Panc1 (cell line): ENCODE results near the gene PODNL1. TPM values are rescaled to one million over a fixed set of nuclear protein-coding genes. Genes with fewer than 3 reads are reported as not detected.
"Not testable (repeated sequence)": the region's sequence is repeated elsewhere in the genome, so short reads cannot be mapped to it uniquely, and the experiment has no call there.

ENCODE experiments used
- ATAC-seq: fragments of 200-7000 bp; cut with Tn5 transposase; 2 replicates; pipeline ENCODE4 v1.9.1; 2020; ENCODE audit warnings: mild to moderate bottlenecking, moderate library complexity
- BruUV-seq: library from RNA; stranded (reverse); fragments of 400-500 nt; replicated peaks from 2 replicates; lab custom pipeline; 2021; lab: Mats Ljungman, UMichigan
- CTCF ChIA-PET: fragments of 300-600 bp; sonication (Branson Sonifier 250); formaldehyde crosslinking; loops from one replicate; lab custom pipeline; 2022; ENCODE audit warnings: antibody characterized with exemption; lab: Charles Lee
- POLR2A ChIA-PET: fragments of 300-600 bp; sonication (Branson Sonifier 250); formaldehyde crosslinking; loops from one replicate; lab custom pipeline; 2022; ENCODE audit warnings: antibody characterized with exemption; lab: Charles Lee
- DNase-seq: peaks from one replicate; pipeline ENCODE4 v3.0.0-alpha.2; 2010; ENCODE audit warnings: low read depth, low spot score
- H3K27ac ChIP-seq: 2 replicates; pipeline ENCODE4 v1.5.1; 2011; ENCODE audit warnings: mild to moderate bottlenecking, low read length, inconsistent platforms
- H3K27me3 ChIP-seq: fragments of 200-500 bp; sonication (Bioruptor generic); 2 replicates; pipeline ENCODE4 v1.6.0; 2014; ENCODE audit warnings: low read length, inconsistent platforms; ENCODE audit not compliant: control insufficient read depth, insufficient read depth
- H3K36me3 ChIP-seq: fragments of 200-500 bp; sonication (Bioruptor generic); 2 replicates; pipeline ENCODE4 v1.5.1; 2014; ENCODE audit warnings: inconsistent platforms, mild to moderate bottlenecking, low read length, moderate library complexity; ENCODE audit not compliant: control insufficient read depth, insufficient read depth
- H3K4me1 ChIP-seq: 2 replicates; pipeline ENCODE4 v1.5.1; 2011; ENCODE audit warnings: inconsistent platforms, mild to moderate bottlenecking, low read length, moderate library complexity; ENCODE audit not compliant: control insufficient read depth, insufficient read depth
- H3K4me3 ChIP-seq, 2 experiments: 2 replicates each; pipeline ENCODE4 v1.5.1; 2011 to 2012; ENCODE audit warnings: low read depth in 2 of 2, low read length in 2 of 2, mild to moderate bottlenecking in 2 of 2, inconsistent platforms in 1 of 2, moderate library complexity in 1 of 2
- H3K9me3 ChIP-seq: fragments of 200-500 bp; sonication (Bioruptor generic); 2 replicates; pipeline ENCODE4 v1.5.1; 2014; ENCODE audit warnings: low read depth, mild to moderate bottlenecking, inconsistent platforms, low read length, moderate library complexity; ENCODE audit not compliant: control insufficient read depth, insufficient read depth
- POLR2AphosphoS5 ChIP-seq: IDR thresholded peaks from 2 replicates; pipeline ENCODE4 v1.6.1; 2012; ENCODE audit warnings: mild to moderate bottlenecking, low read depth, low read length, moderate library complexity
- SIN3A ChIP-seq: IDR thresholded peaks from 2 replicates; pipeline ENCODE4 v1.6.1; 2012; ENCODE audit warnings: low read depth, mild to moderate bottlenecking, low read length, moderate library complexity, borderline replicate concordance; ENCODE audit not compliant: insufficient read depth
- TCF7L2 ChIP-seq: IDR thresholded peaks from 2 replicates; pipeline ENCODE4 v1.6.1; 2011; ENCODE audit warnings: mild to moderate bottlenecking, low read depth, low read length, inconsistent platforms
- in situ Hi-C: cut with HindIII; loops from 2 replicates; pipeline ENCODE4 v1.10.0; 2016; ENCODE audit warnings: low sequenced_read_pairs, low pct_unique_long_range_greater_than_20kb
- intact Hi-C: fragments of 100-400 bp; cut with micrococcal nuclease; formaldehyde crosslinking; loops from one replicate; pipeline ENCODE4 v1.10.0; 2022; ENCODE audit not compliant: unreplicated experiment
- total RNA-seq: library from RNA; stranded (reverse); gene quantifications from one replicate; pipeline ENCODE4 v1.2.1, GENCODE V29; 2021; ENCODE audit not compliant: unreplicated experiment
- TF ChIP-seq, protein P1 (sequence below): fragments of 450-650 bp; IDR thresholded peaks from 2 replicates; pipeline ENCODE4 v1.5.1; 2017; ENCODE audit warnings: mild to moderate bottlenecking
- TF ChIP-seq, protein P2 (sequence below), 2 experiments: IDR thresholded peaks; 2 replicates each; pipeline ENCODE4 v1.6.1; 2011 to 2012; ENCODE audit warnings: low read depth in 2 of 2, control low read depth in 1 of 2, low read length in 1 of 2, mild to moderate bottlenecking in 1 of 2, moderate library complexity in 1 of 2; ENCODE audit not compliant: insufficient read depth in 1 of 2

PODNL1 gene
- total RNA-seq, 1 experiment from 2014 or later = 1.4 TPM

- H3K4me3 ChIP-seq, H3K27me3 ChIP-seq, intact Hi-C loops, H3K9me3 ChIP-seq, H3K36me3 ChIP-seq, DNase-seq, H3K4me1 ChIP-seq, ATAC-seq, in situ Hi-C loops, CTCF ChIA-PET, BruUV-seq, H3K27ac ChIP-seq: not testable (repeated sequence)
- POLR2A ChIA-PET = interaction anchor here (0.5 kb wide), 1 partner anchor 82 kb away, joined by 6 read pairs; no protein-coding TSS in a partner anchor
Observed at GRCh38 chr19:13967206-13967605, 29.0 kb upstream of the PODNL1 start.

DNA sequence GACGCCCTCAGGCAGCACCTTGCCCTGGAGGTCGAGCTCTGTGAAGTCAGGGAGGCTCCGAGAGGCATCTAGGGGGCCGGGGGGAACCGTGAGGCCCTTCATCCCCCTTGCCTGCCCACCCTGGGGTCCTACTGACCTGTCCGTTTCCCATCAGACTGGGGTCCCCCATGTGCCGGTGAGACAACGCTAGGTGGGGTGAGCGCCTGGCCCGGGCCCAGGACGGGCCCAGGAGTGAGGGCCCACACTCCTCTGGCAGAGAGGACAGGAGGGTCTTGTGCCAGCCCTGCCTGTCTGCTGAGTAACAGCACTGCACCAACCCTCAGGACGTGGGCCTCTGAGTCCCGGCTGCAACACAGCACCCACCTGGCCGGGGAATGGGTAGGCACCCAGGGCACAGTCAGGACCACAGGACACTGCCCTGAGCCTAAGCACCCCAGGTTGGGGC, 28.5 kb upstream of the PODNL1 start:
- Histone ChIP-seq H3K9me3 (no peaks in the 10 kb centered on the region), H3K4me1 (no peaks in the 10 kb centered on the region), H3K27ac (no peak overlapping the region), H3K36me3 (no peaks in the 10 kb centered on the region), H3K27me3 (no peaks in the 10 kb centered on the region), H3K4me3 (no peak overlapping the region)
- CTCF ChIA-PET = no interaction called here
- BruUV-seq = no TSS peak
- TF ChIP-seq, protein P1, sequence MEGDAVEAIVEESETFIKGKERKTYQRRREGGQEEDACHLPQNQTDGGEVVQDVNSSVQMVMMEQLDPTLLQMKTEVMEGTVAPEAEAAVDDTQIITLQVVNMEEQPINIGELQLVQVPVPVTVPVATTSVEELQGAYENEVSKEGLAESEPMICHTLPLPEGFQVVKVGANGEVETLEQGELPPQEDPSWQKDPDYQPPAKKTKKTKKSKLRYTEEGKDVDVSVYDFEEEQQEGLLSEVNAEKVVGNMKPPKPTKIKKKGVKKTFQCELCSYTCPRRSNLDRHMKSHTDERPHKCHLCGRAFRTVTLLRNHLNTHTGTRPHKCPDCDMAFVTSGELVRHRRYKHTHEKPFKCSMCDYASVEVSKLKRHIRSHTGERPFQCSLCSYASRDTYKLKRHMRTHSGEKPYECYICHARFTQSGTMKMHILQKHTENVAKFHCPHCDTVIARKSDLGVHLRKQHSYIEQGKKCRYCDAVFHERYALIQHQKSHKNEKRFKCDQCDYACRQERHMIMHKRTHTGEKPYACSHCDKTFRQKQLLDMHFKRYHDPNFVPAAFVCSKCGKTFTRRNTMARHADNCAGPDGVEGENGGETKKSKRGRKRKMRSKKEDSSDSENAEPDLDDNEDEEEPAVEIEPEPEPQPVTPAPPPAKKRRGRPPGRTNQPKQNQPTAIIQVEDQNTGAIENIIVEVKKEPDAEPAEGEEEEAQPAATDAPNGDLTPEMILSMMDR = no peak
- no peak for TF ChIP-seq SIN3A
- TF ChIP-seq, protein P2, sequence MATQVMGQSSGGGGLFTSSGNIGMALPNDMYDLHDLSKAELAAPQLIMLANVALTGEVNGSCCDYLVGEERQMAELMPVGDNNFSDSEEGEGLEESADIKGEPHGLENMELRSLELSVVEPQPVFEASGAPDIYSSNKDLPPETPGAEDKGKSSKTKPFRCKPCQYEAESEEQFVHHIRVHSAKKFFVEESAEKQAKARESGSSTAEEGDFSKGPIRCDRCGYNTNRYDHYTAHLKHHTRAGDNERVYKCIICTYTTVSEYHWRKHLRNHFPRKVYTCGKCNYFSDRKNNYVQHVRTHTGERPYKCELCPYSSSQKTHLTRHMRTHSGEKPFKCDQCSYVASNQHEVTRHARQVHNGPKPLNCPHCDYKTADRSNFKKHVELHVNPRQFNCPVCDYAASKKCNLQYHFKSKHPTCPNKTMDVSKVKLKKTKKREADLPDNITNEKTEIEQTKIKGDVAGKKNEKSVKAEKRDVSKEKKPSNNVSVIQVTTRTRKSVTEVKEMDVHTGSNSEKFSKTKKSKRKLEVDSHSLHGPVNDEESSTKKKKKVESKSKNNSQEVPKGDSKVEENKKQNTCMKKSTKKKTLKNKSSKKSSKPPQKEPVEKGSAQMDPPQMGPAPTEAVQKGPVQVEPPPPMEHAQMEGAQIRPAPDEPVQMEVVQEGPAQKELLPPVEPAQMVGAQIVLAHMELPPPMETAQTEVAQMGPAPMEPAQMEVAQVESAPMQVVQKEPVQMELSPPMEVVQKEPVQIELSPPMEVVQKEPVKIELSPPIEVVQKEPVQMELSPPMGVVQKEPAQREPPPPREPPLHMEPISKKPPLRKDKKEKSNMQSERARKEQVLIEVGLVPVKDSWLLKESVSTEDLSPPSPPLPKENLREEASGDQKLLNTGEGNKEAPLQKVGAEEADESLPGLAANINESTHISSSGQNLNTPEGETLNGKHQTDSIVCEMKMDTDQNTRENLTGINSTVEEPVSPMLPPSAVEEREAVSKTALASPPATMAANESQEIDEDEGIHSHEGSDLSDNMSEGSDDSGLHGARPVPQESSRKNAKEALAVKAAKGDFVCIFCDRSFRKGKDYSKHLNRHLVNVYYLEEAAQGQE (IDR thresholded peaks at IDR 0.05; ENCODE audit: insufficient read depth in 1 of 2, low read depth in 2 of 2, low read length in 1 of 2) = no peak
- no peak for TF ChIP-seq TCF7L2
- no peak for TF ChIP-seq POLR2AphosphoS5
- ATAC-seq = no peak
- DNase-seq = no peak
- in situ Hi-C loops = no loop called here
- intact Hi-C loops = no loop called here
- POLR2A ChIA-PET = interaction anchor here (0.5 kb wide), 1 partner anchor 82 kb away, joined by 6 read pairs; no protein-coding TSS in a partner anchor

- ATAC-seq (no peak), DNase-seq (no peak)
- H3K4me1 ChIP-seq = no peaks in the 10 kb centered on the region
- BruUV-seq = no TSS peak
- intact Hi-C loops = no loop called here
- H3K36me3 ChIP-seq = no peaks in the 10 kb centered on the region
- no peaks in the 10 kb centered on the region for H3K27me3 ChIP-seq
- TF ChIP-seq, protein P2 (IDR thresholded peaks at IDR 0.05; ENCODE audit: insufficient read depth in 1 of 2, low read depth in 2 of 2, low read length in 1 of 2) = no peak
- TF ChIP-seq SIN3A (no peak), POLR2AphosphoS5 (no peak), TCF7L2 (no peak)
- TF ChIP-seq, protein P1 = no peak
- in situ Hi-C loops = no loop called here
- CTCF ChIA-PET = no interaction called here
- POLR2A ChIA-PET = no interaction called here
- H3K27ac ChIP-seq = no peak overlapping the region
- H3K4me3 ChIP-seq = no peak overlapping the region
- no peaks in the 10 kb centered on the region for H3K9me3 ChIP-seq
Observed at GRCh38 chr19:13965926-13966683, 27.9 kb upstream of the PODNL1 start.
